Neural progenitor cell (in vitro differentiated cells): ENCODE measurements around the gene RASGRP4.

ENCODE experiments used
- CTCF ChIP-seq: fragments of 200-600 bp; sonication (generic); IDR thresholded peaks from 2 replicates; pipeline ENCODE4 v1.5.1; 2017; ENCODE audit warnings: antibody characterized with exemption, mild to moderate bottlenecking
- EZH2 ChIP-seq: fragments of 200-600 bp; sonication (generic); IDR thresholded peaks from 2 replicates; pipeline ENCODE4 v1.6.1; 2017; ENCODE audit warnings: antibody characterized with exemption, mild to moderate bottlenecking, moderate library complexity

- TF ChIP-seq CTCF (no peak), EZH2 (no peak)
Observed at GRCh38 chr19:38457690-38458405, 31.8 kb upstream of the RASGRP4 start.
